Lung (tissue), 12 donors: ENCODE measurements around the gene KCNG4. TPM values are rescaled to one million over a fixed set of nuclear protein-coding genes. Genes with fewer than 3 reads are reported as not detected.

ENCODE experiments used
- ATAC-seq: fragments of 200-7000 bp; cut with Tn5 transposase; one replicate; pipeline ENCODE4 v1.9.1; 2020; ENCODE audit warnings: moderate number of reproducible peaks; ENCODE audit not compliant: insufficient read depth, low FRiP score
- DNase-seq, 3 donors: peaks; one replicate each; pipeline ENCODE4 v3.0.0-alpha.2; 2013 to 2017
- H3K27ac ChIP-seq, 2 donors: one replicate each; pipeline ENCODE4 v1.5.1; 2013; ENCODE audit warnings: mild to moderate bottlenecking in 2 of 2, moderate library complexity in 2 of 2, control low read depth in 1 of 2, inconsistent platforms in 1 of 2, low read depth in 1 of 2, low read length in 1 of 2
- H3K27me3 ChIP-seq, 3 donors: one replicate each; pipeline ENCODE4 v1.5.1; 2013; ENCODE audit warnings: low read length in 2 of 3; ENCODE audit not compliant: control insufficient read depth in 3 of 3, insufficient read depth in 3 of 3
- H3K36me3 ChIP-seq, 4 donors: one replicate each; pipeline ENCODE4 v1.5.1; 2013; ENCODE audit warnings: low read length in 4 of 4, mild to moderate bottlenecking in 1 of 4, moderate library complexity in 1 of 4; ENCODE audit not compliant: control insufficient read depth in 4 of 4, insufficient read depth in 4 of 4
- H3K4me1 ChIP-seq, 5 donors: one replicate each; pipeline ENCODE4 v1.5.1; 2013; ENCODE audit warnings: low read length in 5 of 5, mild to moderate bottlenecking in 2 of 5, moderate library complexity in 1 of 5; ENCODE audit not compliant: control insufficient read depth in 5 of 5, insufficient read depth in 5 of 5
- H3K4me3 ChIP-seq: one replicate; pipeline ENCODE4 v1.5.1; 2013; ENCODE audit warnings: mild to moderate bottlenecking, control low read depth, moderate library complexity
- H3K9ac ChIP-seq, 2 donors: one replicate each; pipeline ENCODE4 v1.5.1; 2013; ENCODE audit warnings: low read length in 2 of 2, control low read depth in 1 of 2; ENCODE audit not compliant: insufficient read depth in 1 of 2
- H3K9me3 ChIP-seq, 4 donors: one replicate each; pipeline ENCODE4 v1.5.1; 2013; ENCODE audit warnings: low read length in 3 of 4, mild to moderate bottlenecking in 1 of 4, moderate library complexity in 1 of 4; ENCODE audit not compliant: control insufficient read depth in 4 of 4, insufficient read depth in 3 of 4
- WGBS, 2 donors: extraction: QIAGEN DNeasy Blood & Tissue Kit; methylation state at CpG; one replicate each; pipeline ENCODE4 v1.1.7; 2013; 5-methylcytosine and 5-hydroxymethylcytosine counted together
- polyA plus RNA-seq, 2 donors: library from polyadenylated mRNA; stranded (reverse); fragments of 200-250 nt; gene quantifications; one replicate each; pipeline ENCODE4 v1.2.1, GENCODE V29; 2013
- total RNA-seq, 2 donors: library from RNA; depleted of rRNA in 1 of 2; stranded (reverse); fragments of >200 nt in 1 of 2; gene quantifications; one replicate each; pipeline ENCODE4 v1.2.1, GENCODE V29; 2014 to 2021
- TF ChIP-seq, protein P1 (sequence below): IDR thresholded peaks from 2 replicates; pipeline ENCODE4 v1.5.1; 2012; ENCODE audit warnings: mild to moderate bottlenecking; ENCODE audit errors: control extremely low read depth, extremely low read depth
- donor health status: control.
- donor health status: control.
- donor health status: Bipolar disorder and iron deficiency.
- donor health status: healthy.
- donor health status: DM: yes; HTN: yes; CAD: no.

The KCNG4 gene
- total and polyA plus RNA-seq, 4 donors, result not detected

DNA sequence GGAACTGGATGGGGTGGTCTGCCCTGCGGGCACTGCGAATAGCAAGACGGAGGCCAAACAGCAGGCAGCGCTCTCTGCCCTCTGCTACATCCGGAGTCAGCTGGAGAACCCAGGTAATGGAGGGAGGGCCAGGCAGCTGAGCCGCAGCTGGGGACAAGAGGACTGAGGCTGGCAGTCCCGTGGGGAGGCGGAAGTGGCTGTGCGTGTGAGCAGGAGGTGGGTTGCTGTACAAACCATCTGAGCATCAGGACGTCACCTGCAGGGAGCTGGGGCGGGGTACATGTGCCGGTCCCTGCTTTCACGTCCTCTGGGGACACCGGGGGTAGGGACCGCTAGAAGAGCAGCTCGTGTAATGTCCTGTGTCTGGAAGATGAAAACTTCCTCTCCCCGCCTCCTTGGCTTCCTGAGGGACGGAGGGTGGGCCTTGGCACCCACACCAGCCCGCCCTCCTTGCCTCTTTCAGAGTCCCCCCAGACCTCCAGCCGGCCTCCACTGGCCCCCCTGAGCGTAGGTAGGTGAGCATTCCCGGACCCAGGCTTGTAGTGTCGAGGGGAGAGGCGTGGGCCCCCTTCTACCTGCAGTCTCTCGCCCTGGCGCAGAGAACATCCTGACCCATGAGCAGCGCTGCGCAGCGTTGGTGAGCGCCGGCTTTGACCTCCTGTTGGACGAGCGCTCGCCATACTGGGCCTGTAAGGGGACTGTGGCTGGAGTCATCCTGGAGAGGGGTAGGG, 45.2 kb downstream of the KCNG4 start:
- Histone ChIP-seq H3K4me3 (no peak overlapping the region), H3K4me1 (no peaks in the 10 kb centered on the region), H3K27me3 (no peaks in the 10 kb centered on the region), H3K27ac (no peak overlapping the region), H3K9ac (no peak overlapping the region), H3K9me3 (no peaks in the 10 kb centered on the region), H3K36me3 (no peaks in the 10 kb centered on the region)
- TF ChIP-seq, protein P1, sequence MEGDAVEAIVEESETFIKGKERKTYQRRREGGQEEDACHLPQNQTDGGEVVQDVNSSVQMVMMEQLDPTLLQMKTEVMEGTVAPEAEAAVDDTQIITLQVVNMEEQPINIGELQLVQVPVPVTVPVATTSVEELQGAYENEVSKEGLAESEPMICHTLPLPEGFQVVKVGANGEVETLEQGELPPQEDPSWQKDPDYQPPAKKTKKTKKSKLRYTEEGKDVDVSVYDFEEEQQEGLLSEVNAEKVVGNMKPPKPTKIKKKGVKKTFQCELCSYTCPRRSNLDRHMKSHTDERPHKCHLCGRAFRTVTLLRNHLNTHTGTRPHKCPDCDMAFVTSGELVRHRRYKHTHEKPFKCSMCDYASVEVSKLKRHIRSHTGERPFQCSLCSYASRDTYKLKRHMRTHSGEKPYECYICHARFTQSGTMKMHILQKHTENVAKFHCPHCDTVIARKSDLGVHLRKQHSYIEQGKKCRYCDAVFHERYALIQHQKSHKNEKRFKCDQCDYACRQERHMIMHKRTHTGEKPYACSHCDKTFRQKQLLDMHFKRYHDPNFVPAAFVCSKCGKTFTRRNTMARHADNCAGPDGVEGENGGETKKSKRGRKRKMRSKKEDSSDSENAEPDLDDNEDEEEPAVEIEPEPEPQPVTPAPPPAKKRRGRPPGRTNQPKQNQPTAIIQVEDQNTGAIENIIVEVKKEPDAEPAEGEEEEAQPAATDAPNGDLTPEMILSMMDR, result no peak
- 58 to 61% methylated on average over 34 of the region's 34 CpGs for WGBS, 2 donors
- no peak for ATAC-seq
- no peak for DNase-seq

DNA sequence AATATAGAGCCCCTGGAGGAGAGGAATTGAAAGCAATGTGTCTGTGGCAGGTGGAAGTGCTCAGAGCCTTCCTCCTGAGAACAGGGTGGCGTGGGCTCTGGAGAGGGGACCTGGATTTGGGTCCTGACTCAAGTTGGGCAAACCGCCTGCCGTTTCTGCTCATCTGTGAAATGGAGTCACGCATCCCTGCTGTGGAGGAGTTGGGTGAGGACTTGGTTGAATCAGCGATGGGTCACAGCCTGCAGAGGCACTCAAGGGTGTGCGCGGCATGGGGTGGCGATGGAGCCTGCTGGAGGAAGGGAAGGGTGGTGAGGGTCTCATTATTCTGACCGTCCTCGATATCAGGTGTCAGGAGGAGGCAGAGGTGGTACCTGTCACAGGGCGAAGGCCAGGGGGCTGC, 45.8 kb downstream of the KCNG4 start:
- ATAC-seq, result no peak
- no peak overlapping the region for H3K4me3 ChIP-seq

DNA sequence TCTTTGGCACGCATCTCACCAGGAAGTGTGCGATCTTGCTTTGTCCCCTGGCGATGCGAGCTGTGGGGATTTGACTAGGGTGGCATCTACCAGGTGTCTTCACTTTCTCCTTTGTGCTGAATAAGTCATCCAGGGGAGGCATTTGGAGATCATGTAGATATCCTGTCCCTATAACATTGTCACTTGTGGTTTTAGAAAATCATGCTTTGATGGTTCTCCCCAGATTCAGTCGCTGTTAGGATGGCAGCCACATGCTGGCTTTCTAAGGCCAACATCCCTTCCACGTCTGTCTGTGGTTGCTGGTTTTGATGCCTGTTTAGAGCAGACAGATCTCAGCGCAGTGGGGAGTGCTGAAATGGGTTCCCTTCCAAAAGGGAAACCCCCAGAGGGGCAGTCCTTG, 46.3 kb downstream of the KCNG4 start:
- Histone ChIP-seq H3K27ac (no peak overlapping the region), H3K36me3 (no peaks in the 10 kb centered on the region), H3K4me3 (no peak overlapping the region), H3K9ac (no peak overlapping the region), H3K9me3 (no peaks in the 10 kb centered on the region), H3K27me3 (no peaks in the 10 kb centered on the region), H3K4me1 (no peaks in the 10 kb centered on the region)
- WGBS, 2 donors, result 77 to 80% methylated on average over 7 of the region's 7 CpGs
- TF ChIP-seq, protein P1, result no peak
- ATAC-seq, result no peak
- DNase-seq, result no peak

More for the DNA sequence above, 45.8 kb downstream of the KCNG4 start:
- no peaks in the 10 kb centered on the region for H3K4me1 ChIP-seq
- 84 to 87% methylated on average over 11 of the region's 11 CpGs for WGBS, 2 donors
- H3K36me3 ChIP-seq, result no peaks in the 10 kb centered on the region
- TF ChIP-seq, protein P1, result no peak
- DNase-seq, result no peak
- H3K27me3 ChIP-seq, result no peaks in the 10 kb centered on the region
- H3K9ac ChIP-seq, result no peak overlapping the region
- no peak overlapping the region for H3K27ac ChIP-seq
- H3K9me3 ChIP-seq, result no peaks in the 10 kb centered on the region

DNA sequence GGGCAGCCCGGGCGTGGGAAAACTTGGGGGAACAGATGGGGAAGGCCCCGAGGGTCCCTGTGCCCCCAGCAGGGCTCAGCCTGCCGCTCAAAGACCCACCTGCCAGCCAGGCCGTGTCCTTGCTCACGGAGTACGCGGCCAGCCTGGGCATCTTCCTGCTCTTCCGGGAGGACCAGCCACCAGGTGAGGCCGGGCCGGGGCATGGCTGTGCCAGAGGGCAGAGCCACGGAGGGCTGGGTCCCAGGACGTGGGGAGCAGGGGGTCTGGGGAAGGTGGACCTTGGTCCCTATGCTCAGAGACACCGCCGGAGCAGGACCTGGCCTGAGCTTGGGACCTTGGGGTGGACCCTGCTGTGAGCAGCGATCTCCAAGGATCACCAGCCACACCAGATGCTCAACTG, 48.3 kb downstream of the KCNG4 start:
- H3K4me3 ChIP-seq, result no peak overlapping the region
- H3K9me3 ChIP-seq, result no peaks in the 10 kb centered on the region
- H3K4me1 ChIP-seq, result no peaks in the 10 kb centered on the region
- H3K9ac ChIP-seq, result no peak overlapping the region
- H3K27ac ChIP-seq, result no peak overlapping the region
- DNase-seq (no peak), ATAC-seq (no peak)
- 91 to 97% methylated on average over 16 of the region's 16 CpGs for WGBS, 2 donors
- TF ChIP-seq, protein P1, result no peak
- no peaks in the 10 kb centered on the region for H3K27me3 ChIP-seq
- no peaks in the 10 kb centered on the region for H3K36me3 ChIP-seq
